Measurements from ENCODE around the gene PRRT1B.
A peak's percentile ranks its signal among the peaks of the same experiment; 100 is the strongest.
"Not testable (repeated sequence)": the region's sequence is repeated elsewhere in the genome, so short reads cannot be mapped to it uniquely, and the experiment has no call there.

Gene PRRT1B

DNA sequence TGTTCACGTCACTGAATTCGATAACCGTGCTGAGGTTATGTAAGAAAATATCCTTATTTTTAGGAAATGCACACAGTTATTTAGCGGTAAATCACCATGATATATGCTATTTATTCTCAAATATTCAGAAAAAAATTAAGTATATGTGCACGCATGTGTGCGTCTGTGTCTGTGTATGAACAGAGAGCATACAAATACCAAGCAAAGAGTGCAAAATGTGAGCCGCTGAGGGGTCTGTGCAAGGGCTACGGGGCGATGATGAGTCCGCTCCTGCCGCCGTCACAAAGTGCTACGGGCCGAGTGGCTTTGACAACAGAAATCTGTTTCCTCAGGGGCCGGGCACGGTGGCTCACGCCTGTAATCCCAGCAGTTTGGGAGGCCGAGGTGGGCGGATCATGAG, 7.4 kb upstream of the PRRT1B start:
- H3K36me3 ChIP-seq (ENCODE audit: insufficient read depth, low read length) = no peaks in the 10 kb centered on the region
- TF ChIP-seq POLR2AphosphoS5 (IDR thresholded peaks at IDR 0.05; ENCODE audit: borderline replicate concordance, low read depth, low read length) (no peak), EZH2 (IDR thresholded peaks at IDR 0.05) (no peak), FOXP2 (optimal IDR thresholded peaks at IDR 0.05; ENCODE audit: control extremely low read depth, extremely low read length, insufficient read depth) (no peak)
- no peak overlapping the region for H3K4me3 ChIP-seq
- no peak overlapping the region for H3K9ac ChIP-seq (ENCODE audit: insufficient read length)
- H3K9me3 ChIP-seq (ENCODE audit: low read depth, low read length) = no peaks in the 10 kb centered on the region
- no peak overlapping the region for H3K27ac ChIP-seq
- no peak for DNase-seq (ENCODE audit: low read depth, low spot score)

- DNase-seq (ENCODE audit: low read depth, low spot score) = no peak
- Histone ChIP-seq H3K9ac (ENCODE audit: insufficient read length) (no peak overlapping the region), H3K4me3 (no peak overlapping the region), H3K27ac (no peak overlapping the region), H3K36me3 (ENCODE audit: insufficient read depth, low read length) (no peaks in the 10 kb centered on the region), H3K9me3 (ENCODE audit: low read depth, low read length) (peaks cover 3% of the 10 kb centered on the region; the same call in 1 of the 2 replicates)
- TF ChIP-seq FOXP2 (optimal IDR thresholded peaks at IDR 0.05; ENCODE audit: control extremely low read depth, extremely low read length, insufficient read depth) = no peak
These were observed 6.0 kb upstream of the PRRT1B start for GRCh38 chr9:131539223-131539923.

DNA sequence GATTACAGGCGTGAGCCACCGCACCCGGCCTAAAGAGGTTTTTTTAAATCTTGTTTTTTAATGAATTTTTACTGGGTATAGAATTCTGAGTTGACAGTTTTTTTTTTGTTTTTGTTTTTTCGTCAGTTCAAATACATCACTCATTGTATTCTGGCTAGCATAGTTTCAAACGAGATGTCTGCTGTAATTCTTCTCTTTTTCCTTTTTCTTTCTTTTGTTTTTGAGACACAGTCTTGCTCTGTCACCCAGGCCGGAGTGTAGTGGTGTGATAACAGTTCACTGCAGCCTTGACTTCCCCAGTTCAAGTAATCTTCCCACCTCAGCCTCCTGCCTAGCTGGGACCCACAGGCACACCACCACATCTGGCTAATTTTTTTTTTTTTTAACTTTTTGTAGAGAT, 2.2 kb upstream of the PRRT1B start:
- Histone ChIP-seq H3K27ac (no peak overlapping the region), H3K9me3 (ENCODE audit: low read depth, low read length) (peaks cover 3% of the 10 kb centered on the region; the same call in 1 of the 2 replicates), H3K4me3 (no peak overlapping the region), H3K9ac (ENCODE audit: insufficient read length) (no peak overlapping the region), H3K36me3 (ENCODE audit: insufficient read depth, low read length) (no peaks in the 10 kb centered on the region)
- no peak for DNase-seq (ENCODE audit: low read depth, low spot score)
- TF ChIP-seq POLR2AphosphoS5 (IDR thresholded peaks at IDR 0.05; ENCODE audit: borderline replicate concordance, low read depth, low read length) (no peak), EZH2 (IDR thresholded peaks at IDR 0.05) (no peak), FOXP2 (optimal IDR thresholded peaks at IDR 0.05; ENCODE audit: control extremely low read depth, extremely low read length, insufficient read depth) (no peak)

DNA sequence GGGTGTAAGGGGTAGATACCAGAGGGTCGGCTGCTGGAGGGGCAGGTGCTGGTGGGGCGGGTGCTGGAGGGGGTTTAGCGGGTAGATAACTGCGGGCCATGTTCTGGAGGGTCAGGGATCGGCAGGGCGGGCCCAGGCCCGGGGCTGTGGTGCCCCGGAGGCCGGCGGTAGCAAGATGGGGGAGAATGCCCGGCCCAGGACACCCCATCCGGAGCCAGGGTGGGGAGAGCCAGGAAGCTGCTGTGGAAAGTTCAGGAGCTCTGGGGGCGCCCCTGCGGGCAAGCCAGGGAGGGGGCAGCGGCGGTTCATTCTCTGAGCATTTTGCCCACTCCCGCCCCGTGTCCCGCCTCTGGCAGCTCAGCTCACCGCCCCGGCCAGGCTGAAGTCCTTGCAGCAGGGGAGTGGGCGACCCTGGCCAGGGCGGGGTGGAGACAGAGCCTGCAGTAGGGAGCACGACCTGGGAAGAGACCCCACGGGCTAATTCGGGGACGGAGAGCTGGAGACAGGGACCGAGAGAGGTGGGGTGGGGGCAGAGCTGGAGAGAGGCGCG, 538 bp downstream of the PRRT1B start:
- no peak overlapping the region; the same call in 1 of the 2 replicates for H3K4me3 ChIP-seq

DNA sequence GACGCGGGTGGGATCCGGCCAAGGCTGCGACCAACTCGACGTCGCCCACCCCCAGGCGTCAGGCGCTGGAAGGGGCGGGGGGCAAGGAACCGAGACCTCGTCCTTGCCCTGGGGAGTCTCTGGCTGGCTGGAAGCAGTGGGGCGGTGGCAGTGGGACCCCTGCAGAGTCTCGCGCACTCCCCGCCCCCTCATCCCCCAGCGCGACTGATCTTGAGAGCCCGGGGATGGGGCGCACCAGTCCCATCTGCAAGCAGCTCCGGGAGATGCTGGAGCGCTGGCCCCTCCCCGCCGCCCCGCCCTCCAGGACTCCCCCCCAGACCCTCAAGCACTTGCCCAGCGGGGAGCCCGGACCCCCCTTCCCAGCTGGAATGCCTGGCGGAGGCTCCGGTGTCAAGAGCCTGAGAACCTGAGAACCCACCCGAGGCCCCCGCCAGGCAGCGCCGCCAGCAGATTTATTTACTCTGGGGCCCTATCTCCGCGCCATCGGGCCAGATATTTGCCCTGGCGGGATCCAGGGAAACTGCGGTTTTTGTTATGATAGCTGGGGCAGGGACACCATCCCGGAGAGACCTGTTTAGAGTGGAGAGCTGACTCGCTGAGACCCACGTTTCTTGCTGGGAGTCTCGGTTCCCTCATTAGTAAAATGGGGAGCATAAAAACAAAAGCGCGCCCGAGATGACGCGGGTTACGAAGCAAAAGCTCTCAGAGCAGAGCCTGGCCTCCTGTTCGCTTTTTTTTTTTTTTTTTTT, 1.2 kb downstream of the PRRT1B start:
- Histone ChIP-seq H3K9me3 (ENCODE audit: low read depth, low read length) (peaks cover 3% of the 10 kb centered on the region; the same call in 1 of the 2 replicates), H3K27ac (no peak overlapping the region), H3K9ac (ENCODE audit: insufficient read length) (no peak overlapping the region), H3K4me3 (peak overlapping the region; percentile 65), H3K36me3 (ENCODE audit: insufficient read depth, low read length) (no peaks in the 10 kb centered on the region)
- no peak for TF ChIP-seq EZH2 (IDR thresholded peaks at IDR 0.05)
- TF ChIP-seq FOXP2 (optimal IDR thresholded peaks at IDR 0.05; ENCODE audit: control extremely low read depth, extremely low read length, insufficient read depth) = no peak
- no peak for TF ChIP-seq POLR2AphosphoS5 (IDR thresholded peaks at IDR 0.05; ENCODE audit: borderline replicate concordance, low read depth, low read length)
- no peak for DNase-seq (ENCODE audit: low read depth, low spot score)

More for the DNA sequence above, 538 bp downstream of the PRRT1B start:
- H3K36me3 ChIP-seq (ENCODE audit: insufficient read depth, low read length) = no peaks in the 10 kb centered on the region
- peaks cover 3% of the 10 kb centered on the region; the same call in 1 of the 2 replicates for H3K9me3 ChIP-seq (ENCODE audit: low read depth, low read length)
- H3K27ac ChIP-seq = no peak overlapping the region
- no peak for TF ChIP-seq POLR2AphosphoS5 (IDR thresholded peaks at IDR 0.05; ENCODE audit: borderline replicate concordance, low read depth, low read length)
- TF ChIP-seq EZH2 (IDR thresholded peaks at IDR 0.05) = no peak
- no peak for TF ChIP-seq FOXP2 (optimal IDR thresholded peaks at IDR 0.05; ENCODE audit: control extremely low read depth, extremely low read length, insufficient read depth)
- no peak overlapping the region for H3K9ac ChIP-seq (ENCODE audit: insufficient read length)
- no peak for DNase-seq (ENCODE audit: low read depth, low spot score)

DNA sequence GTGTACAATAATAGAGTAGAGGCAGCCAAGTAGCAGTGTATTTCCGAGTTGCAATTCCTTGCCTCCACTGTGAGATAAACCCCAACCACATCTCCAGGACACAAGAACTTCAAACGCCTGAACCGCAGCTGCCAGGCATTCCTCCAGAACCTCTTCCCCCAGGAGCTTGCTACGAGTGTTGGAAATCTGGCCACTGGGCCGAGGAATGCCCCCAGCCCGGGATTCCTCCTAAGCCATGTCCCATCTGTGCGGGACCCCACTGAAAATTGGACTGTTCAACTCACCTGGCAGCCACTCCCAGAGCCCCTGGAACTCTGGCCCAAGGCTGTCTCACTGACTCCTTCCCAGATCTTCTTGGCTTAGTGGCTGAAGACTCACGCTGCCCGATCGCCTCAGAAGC, 3.9 kb downstream of the PRRT1B start:
- not testable (repeated sequence) for H3K27ac ChIP-seq; H3K9ac ChIP-seq (ENCODE audit: insufficient read length); H3K4me3 ChIP-seq; H3K36me3 ChIP-seq (ENCODE audit: insufficient read depth, low read length); H3K9me3 ChIP-seq (ENCODE audit: low read depth, low read length); DNase-seq (ENCODE audit: low read depth, low spot score)

DNA sequence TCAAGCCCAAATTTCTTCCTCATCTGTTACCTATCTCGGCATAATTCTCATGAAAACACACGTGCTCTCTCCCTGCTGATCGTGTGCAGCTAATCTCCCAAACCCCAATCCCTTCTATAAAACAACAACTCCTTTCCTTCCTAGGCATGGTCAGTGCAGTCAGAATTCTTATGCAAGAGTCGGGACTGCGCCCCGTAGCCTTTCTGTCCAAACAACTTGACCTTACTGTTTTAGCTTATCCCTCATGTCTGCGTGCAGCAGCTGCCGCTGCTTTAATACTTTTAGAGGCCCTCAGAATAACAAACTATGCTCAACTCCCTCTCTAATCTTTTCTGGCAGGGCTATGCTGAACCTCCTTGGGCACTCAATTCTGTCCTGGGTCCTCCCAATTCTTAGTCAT, 5.1 kb downstream of the PRRT1B start:
- H3K9ac ChIP-seq (ENCODE audit: insufficient read length); H3K9me3 ChIP-seq (ENCODE audit: low read depth, low read length); H3K36me3 ChIP-seq (ENCODE audit: insufficient read depth, low read length); H3K4me3 ChIP-seq; H3K27ac ChIP-seq; DNase-seq (ENCODE audit: low read depth, low spot score): not testable (repeated sequence)

- Histone ChIP-seq H3K36me3 (ENCODE audit: insufficient read depth, low read length) (no peaks in the 10 kb centered on the region), H3K4me3 (no peak overlapping the region), H3K27ac (no peak overlapping the region), H3K9ac (ENCODE audit: insufficient read length) (no peak overlapping the region), H3K9me3 (ENCODE audit: low read depth, low read length) (no peaks in the 10 kb centered on the region)
- no peak for TF ChIP-seq POLR2AphosphoS5 (IDR thresholded peaks at IDR 0.05; ENCODE audit: borderline replicate concordance, low read depth, low read length)
- no peak for TF ChIP-seq FOXP2 (optimal IDR thresholded peaks at IDR 0.05; ENCODE audit: control extremely low read depth, extremely low read length, insufficient read depth)
- no peak for TF ChIP-seq EZH2 (IDR thresholded peaks at IDR 0.05)
- no peak for DNase-seq (ENCODE audit: low read depth, low spot score)
These were observed 6.7 kb downstream of the PRRT1B start for GRCh38 chr9:131552030-131552429.
